Measurements from ENCODE around the gene CACNB1.

The CACNB1 gene

DNA sequence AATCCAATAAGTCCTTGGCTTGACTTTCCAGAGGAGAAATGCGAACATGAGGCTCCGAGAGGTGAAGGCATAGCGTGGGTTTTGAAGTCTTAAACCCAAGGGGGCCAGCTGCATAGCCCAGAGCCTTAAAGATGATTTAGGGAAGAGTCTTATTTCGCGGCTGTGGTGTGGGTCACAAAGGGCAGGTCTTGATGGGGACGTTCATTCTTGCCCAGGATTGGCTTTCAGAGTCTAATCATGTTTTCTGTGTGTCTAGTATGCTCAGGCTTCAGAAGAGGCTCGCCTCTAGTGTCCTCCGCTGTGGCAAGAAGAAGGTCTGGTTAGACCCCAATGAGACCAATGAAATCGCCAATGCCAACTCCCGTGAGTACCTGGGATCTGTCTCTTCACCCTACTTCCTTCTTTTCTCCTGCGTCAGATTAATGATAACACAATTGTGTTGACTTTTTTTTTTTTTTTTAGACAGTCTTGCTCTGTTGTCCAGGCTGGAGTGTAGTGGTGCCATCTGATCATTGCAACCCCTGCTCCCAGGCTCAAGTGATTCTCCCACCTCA, 3.6 kb upstream of the CACNB1 start:
- DNase-seq (ENCODE audit: low read depth), result no peak

- peak; percentile 88 for DNase-seq (ENCODE audit: low read depth)
Observed at GRCh38 chr17:39200070-39200879, 2.8 kb upstream of the CACNB1 start, which contains the start of gene RPL19. Gene RPL19 (plus strand): TSS chr17:39200283. CDS start chr17:39200345, 62 bp downstream.

DNA sequence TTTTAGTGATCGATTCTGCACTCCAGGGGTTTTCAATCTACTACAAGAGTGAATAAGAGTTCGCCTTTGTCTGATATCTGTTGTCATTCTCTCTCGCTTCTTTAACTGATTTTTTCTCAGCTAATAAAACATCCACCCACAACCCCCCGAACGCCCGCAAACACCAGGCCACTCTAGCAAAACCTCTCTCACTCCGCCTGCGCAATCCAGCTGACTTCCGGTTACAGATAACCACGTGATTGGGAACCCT, 2.3 kb upstream of the CACNB1 start:
- DNase-seq (ENCODE audit: low read depth), result no peak

DNA sequence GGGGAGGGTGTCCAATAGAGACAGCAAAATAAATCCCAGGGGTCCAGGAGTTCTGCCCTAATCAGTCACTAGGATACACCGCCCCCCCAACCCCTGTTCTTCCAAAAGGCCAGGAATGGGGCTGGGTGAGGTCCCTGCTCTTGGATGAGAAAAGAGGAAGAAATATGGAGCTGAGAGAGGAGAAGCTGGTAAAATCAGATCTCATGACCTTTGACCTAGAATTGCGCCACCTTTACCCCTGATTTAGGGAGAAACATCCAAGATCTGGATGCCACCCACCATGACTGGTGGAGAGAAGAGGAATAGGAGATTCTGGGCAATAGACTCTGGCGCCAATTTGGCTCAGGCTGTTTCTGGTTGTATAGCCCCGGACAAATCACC, 707 bp upstream of the CACNB1 start:
- no peak for DNase-seq (ENCODE audit: low read depth)

- no peak for DNase-seq (ENCODE audit: low read depth)
Observed at GRCh38 chr17:39196808-39197291, 619 bp downstream of the CACNB1 start.

DNA sequence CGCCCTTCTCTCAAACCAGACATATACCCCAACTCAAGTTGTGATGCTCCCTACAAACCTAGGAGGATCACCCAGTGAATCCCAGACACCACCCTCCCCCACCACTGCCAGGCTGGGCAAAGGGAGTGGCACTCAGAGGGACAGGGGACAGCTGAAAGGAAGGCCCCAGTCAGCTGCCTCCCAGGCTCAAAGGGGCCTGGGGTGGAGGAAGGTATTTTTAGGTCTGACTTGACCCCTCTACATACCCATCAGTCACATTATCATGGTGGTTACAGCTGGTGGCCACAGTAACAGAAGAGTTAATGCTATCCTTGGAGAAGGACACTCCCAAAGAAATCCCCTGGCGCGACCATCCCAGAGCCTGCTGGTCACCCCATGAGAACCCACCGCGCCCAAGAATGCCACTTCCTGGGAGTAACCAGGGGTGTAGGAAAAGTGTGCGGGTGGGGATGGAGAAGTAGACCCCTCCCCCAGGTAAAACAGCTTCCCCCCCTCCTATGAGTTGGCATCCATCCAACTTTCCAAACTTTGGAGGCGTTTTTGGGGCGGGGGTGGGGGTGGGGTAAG, 1.1 kb downstream of the CACNB1 start:
- DNase-seq (ENCODE audit: low read depth), result no peak

- DNase-seq (ENCODE audit: low read depth), result no peak
Observed at GRCh38 chr17:39195568-39196160, 1.8 kb downstream of the CACNB1 start.

GRCh38 chr17:39194985-39195524, 2.4 kb downstream of the CACNB1 start:
- no peak for DNase-seq (ENCODE audit: low read depth)

DNA sequence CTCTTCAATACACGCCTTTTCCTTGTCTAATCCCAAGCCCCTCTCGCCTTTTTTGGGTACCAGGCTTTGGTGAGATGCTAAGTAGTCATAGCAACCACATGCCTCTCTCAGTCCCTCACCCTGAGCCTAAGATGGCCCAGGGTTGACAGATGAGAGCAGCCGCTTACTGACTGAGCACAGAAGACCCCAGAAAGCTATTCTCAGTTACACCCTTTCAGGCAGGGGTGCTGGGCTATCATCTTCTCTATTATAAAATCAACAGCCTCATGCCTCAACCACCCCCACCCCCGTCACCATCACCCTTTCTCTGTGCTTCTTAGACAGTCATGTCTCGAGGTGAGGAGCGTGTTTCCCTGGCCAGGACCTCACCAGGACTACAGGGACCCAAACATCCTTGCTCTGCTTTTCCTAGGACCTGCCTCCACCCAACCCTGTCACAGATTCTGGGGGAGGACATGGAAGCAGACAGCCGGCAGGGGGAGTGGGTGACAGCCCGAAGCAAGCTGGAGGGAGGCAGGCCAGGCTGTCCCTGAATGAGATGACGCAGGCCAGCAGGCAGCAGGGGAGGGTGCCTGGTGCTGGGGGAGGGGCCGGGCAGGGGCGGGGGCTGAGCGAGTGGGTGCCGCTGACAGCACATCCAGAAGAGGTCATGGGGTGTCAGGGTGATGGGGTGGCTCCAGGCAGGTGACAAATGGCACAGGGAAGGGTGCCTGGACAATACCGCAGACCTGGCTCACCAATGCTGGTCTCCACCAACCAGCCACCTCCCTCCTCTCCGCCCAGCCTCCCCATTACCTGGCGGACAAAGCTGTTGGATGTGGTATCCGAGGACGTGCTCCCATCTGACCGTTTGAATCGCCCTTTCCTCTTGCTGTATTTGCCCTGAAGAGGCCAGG, 3.1 kb downstream of the CACNB1 start:
- DNase-seq (ENCODE audit: low read depth), result no peak

DNA sequence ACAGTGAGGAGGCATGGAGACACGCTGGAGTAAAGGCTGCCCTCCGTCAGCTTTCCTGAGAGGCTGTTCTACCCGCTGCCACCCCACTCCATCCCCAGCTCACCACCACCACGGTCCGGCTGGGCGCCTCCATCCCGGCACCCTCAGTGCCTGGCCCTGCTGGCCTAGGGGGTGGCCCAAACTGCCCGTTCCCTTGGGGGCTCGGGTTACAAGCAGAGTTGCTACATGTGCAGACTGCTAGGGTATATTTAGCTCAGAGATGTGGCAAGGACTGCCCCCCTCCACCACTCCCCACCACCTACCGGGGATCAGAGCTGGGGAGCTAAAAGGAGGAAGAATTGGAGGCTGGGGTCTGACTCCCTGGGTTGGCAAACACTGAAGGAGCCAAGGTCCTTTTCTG, 4.1 kb downstream of the CACNB1 start:
- DNase-seq (ENCODE audit: low read depth), result no peak

DNA sequence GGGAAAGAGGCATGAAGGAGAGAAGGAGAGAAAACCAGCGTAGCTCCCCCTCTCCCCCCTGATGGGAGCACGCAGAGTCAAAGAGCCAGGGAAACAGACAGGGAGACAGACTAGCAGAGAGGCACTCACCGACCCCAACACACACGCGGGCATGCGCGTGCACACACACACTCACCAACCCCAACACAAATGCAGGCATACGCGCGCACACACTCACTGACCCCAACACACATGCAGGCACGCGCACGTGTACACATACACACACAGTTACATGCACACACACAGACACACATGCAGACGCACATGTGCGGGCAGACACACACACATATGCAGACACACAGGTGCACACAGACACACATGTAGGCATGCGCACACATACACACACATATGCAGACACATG, 4.6 kb downstream of the CACNB1 start:
- DNase-seq (ENCODE audit: low read depth), result no peak

DNA sequence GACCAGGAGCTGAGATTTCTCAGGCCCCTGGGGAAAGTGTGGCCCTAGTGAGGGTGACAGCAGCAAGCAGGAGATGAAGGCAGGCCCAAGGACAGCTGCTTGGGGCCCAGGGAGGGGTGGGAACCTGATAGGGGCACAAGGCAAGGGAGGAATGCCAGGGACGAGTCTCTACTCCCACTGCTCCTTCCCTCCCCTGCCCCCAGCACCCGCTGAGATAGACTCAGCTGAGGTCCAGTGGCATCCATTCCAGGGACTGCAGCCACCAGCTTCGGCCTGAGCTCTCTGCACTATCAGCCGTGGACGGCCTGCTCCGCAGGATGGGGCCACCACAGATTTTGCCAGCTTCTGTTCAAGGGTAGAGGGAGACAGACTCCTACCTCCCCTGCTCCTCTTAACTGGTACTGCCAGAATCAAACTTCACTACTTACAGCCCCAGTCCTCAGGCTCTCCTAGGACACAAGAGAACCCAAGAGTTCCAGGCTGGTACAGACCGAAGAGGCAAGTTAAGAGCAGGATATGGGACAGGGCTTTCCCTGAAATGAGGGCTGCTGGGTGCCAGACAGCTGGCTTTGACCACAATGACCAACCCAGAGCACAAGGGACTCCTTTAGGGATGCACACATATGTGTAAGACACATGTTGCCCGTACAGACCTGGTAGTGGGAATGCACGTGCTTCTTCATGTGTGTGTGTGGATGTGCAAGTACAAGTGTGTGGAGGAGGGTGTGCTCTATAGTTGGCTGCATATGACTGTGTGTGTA, 5.5 kb downstream of the CACNB1 start:
- no peak for DNase-seq (ENCODE audit: low read depth)

GRCh38 chr17:39187152-39187830, 10.2 kb downstream of the CACNB1 start:
- no peak for DNase-seq (ENCODE audit: low read depth)

DNA sequence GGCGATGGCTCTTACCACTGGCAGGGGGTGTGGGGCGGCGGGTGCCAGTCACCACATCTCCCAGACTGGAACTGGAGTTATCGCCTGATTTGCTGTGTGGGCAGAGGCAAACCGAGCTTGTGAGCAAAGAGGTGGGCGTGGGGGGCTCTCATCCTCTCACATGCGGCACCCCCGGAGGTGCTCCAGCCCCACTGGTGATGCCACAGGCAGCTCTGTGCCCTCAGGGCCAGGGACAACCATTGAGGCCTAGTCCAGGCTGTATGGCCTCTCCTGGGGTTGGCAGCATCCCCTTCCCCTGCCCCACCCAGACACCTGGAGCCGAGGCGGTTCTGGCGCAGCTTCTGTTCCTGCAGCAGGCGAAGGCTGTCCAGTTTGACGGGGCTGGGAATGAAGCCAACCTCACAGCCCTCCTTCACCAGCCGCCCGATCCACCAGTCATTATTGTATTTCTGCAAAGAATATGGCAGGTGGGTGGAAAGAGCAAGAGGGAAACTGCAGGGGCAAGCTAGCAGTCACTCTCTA, 10.9 kb downstream of the CACNB1 start:
- no peak for DNase-seq (ENCODE audit: low read depth)

DNA sequence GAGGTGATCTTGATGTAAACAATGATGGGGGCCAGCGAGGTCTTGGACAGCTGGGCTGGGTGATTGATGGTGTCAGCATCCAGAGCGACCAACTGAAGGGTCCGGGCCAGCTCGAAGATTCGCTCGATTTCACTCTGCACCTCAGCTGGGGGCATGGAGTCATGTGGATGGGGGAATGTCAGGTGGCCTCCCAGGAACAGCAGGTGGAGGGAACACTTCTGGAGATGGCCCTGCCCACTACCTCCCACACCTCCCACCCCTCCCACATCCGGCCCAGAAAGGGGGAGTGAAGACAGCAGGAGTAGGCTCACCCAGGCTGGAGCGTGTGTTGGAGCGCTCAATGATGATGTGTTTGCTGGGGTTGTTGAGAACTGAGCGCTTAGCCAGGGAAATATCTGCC, 13.7 kb downstream of the CACNB1 start:
- DNase-seq (ENCODE audit: low read depth), result no peak

- DNase-seq (ENCODE audit: low read depth), result no peak
Observed at GRCh38 chr17:39183045-39183444, 14.4 kb downstream of the CACNB1 start.

- no peak for DNase-seq (ENCODE audit: low read depth)
Observed at GRCh38 chr17:39181303-39181702, 16.2 kb downstream of the CACNB1 start.

GRCh38 chr17:39178536-39178935, 18.9 kb downstream of the CACNB1 start:
- DNase-seq (ENCODE audit: low read depth), result no peak

- DNase-seq (ENCODE audit: low read depth), result no peak
Observed at GRCh38 chr17:39177256-39177655, 20.2 kb downstream of the CACNB1 start.

GRCh38 chr17:39175695-39176093, 21.8 kb downstream of the CACNB1 start:
- no peak for DNase-seq (ENCODE audit: low read depth)
